Sigmoid colon (tissue), 4 donors: ENCODE results near the gene STRIP2.

Experiments used
- EP300 ChIP-seq, 4 donors: sonication (generic); formaldehyde crosslinking; IDR thresholded peaks; one replicate each; pipeline ENCODE4 v1.6.1; 2017; ENCODE audit warnings: antibody characterized with exemption in 4 of 4
- POLR2A ChIP-seq, 2 donors: fragments of 450-650 bp; IDR thresholded peaks; one replicate each; pipeline ENCODE4 v1.6.1; 2016; ENCODE audit warnings: antibody characterized with exemption in 2 of 2, mild to moderate bottlenecking in 2 of 2, moderate library complexity in 2 of 2
- TF ChIP-seq, protein P1 (sequence below), 4 experiments: fragments of 450-650 bp in 3 of 4; fragments of 200-600 bp in 1 of 4; IDR thresholded peaks; one replicate each; pipeline ENCODE4 v1.5.1; 2016 to 2019; ENCODE audit warnings: antibody characterized with exemption in 4 of 4, mild to moderate bottlenecking in 3 of 4, moderate library complexity in 2 of 4

DNA sequence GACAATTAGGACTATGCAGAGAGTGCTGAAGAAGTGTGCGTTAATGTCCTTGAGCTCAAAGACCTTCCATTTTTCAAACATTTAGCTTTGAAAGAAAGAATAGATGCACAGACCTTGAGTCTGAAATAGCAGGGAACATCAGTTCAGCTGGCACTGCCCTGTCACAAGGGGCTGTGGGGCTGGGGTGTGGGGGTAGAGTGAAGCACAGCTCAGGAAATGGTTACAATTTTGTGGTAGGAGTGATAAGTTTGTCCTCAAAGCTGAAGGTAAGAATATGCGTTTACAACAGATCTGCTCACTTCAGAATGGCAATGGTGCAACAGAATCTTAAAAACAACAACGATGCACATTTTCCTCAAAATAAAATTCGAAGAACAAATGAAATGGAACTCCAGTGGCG lies 101.7 kb downstream of the STRIP2 start:
- TF ChIP-seq, protein P1, sequence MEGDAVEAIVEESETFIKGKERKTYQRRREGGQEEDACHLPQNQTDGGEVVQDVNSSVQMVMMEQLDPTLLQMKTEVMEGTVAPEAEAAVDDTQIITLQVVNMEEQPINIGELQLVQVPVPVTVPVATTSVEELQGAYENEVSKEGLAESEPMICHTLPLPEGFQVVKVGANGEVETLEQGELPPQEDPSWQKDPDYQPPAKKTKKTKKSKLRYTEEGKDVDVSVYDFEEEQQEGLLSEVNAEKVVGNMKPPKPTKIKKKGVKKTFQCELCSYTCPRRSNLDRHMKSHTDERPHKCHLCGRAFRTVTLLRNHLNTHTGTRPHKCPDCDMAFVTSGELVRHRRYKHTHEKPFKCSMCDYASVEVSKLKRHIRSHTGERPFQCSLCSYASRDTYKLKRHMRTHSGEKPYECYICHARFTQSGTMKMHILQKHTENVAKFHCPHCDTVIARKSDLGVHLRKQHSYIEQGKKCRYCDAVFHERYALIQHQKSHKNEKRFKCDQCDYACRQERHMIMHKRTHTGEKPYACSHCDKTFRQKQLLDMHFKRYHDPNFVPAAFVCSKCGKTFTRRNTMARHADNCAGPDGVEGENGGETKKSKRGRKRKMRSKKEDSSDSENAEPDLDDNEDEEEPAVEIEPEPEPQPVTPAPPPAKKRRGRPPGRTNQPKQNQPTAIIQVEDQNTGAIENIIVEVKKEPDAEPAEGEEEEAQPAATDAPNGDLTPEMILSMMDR (IDR thresholded peaks at IDR 0.05): no peak
- no peak for TF ChIP-seq POLR2A (IDR thresholded peaks at IDR 0.05)
- no peak for TF ChIP-seq EP300 (IDR thresholded peaks at IDR 0.05)
